ENCODE results near the gene CDCA7.
"Not testable (repeated sequence)": the region's sequence is repeated elsewhere in the genome, so short reads cannot be mapped to it uniquely, and the experiment has no call there.

The CDCA7 gene

DNA sequence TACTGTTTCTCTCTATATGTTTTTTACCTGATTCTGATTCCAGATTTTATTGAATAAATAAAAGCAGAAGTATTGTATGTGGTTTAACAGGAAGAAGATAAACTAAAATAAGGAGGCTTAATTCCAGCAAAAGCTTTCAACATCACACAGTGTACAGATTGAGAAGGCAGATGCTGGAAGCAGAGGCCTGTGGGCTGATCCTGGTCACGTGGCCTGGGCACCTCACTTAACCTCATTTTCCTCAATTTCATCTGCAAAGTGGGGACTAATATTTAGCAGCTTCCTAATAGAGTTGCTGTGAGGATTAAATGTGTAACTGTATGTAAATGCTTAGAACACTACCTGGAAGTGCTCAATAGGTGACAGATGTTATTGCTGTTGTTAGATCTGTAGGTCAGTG is 58.0 kb downstream of the CDCA7 start:
- H3K36me3 ChIP-seq, result no peaks in the 10 kb centered on the region
- no peaks in the 10 kb centered on the region for H3K9me3 ChIP-seq
- H3K4me3 ChIP-seq (ENCODE audit: low read depth in 1 of 2, low read length in 1 of 2), result no peak overlapping the region
- no peaks in the 10 kb centered on the region for H3K4me1 ChIP-seq (ENCODE audit: control insufficient read depth in 1 of 2, insufficient read depth in 1 of 2, low read depth in 1 of 2, low read length in 1 of 2)
- TF ChIP-seq, protein P1, sequence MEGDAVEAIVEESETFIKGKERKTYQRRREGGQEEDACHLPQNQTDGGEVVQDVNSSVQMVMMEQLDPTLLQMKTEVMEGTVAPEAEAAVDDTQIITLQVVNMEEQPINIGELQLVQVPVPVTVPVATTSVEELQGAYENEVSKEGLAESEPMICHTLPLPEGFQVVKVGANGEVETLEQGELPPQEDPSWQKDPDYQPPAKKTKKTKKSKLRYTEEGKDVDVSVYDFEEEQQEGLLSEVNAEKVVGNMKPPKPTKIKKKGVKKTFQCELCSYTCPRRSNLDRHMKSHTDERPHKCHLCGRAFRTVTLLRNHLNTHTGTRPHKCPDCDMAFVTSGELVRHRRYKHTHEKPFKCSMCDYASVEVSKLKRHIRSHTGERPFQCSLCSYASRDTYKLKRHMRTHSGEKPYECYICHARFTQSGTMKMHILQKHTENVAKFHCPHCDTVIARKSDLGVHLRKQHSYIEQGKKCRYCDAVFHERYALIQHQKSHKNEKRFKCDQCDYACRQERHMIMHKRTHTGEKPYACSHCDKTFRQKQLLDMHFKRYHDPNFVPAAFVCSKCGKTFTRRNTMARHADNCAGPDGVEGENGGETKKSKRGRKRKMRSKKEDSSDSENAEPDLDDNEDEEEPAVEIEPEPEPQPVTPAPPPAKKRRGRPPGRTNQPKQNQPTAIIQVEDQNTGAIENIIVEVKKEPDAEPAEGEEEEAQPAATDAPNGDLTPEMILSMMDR (IDR thresholded peaks at IDR 0.05), result no peak
- no peak overlapping the region for H3K27ac ChIP-seq
- H3K27me3 ChIP-seq, result peaks cover 65% of the 10 kb centered on the region

- Histone ChIP-seq H3K27ac (no peak overlapping the region), H3K27me3 (peaks cover 59% of the 10 kb centered on the region), H3K9me3 (no peaks in the 10 kb centered on the region), H3K4me1 (ENCODE audit: control insufficient read depth in 1 of 2, insufficient read depth in 1 of 2, low read depth in 1 of 2, low read length in 1 of 2) (no peaks in the 10 kb centered on the region), H3K4me3 (ENCODE audit: low read depth in 1 of 2, low read length in 1 of 2) (no peak overlapping the region), H3K36me3 (no peaks in the 10 kb centered on the region)
- TF ChIP-seq, protein P1 (IDR thresholded peaks at IDR 0.05), result no peak
These were observed 60.2 kb downstream of the CDCA7 start for GRCh38 chr2:173414823-173415322.

DNA sequence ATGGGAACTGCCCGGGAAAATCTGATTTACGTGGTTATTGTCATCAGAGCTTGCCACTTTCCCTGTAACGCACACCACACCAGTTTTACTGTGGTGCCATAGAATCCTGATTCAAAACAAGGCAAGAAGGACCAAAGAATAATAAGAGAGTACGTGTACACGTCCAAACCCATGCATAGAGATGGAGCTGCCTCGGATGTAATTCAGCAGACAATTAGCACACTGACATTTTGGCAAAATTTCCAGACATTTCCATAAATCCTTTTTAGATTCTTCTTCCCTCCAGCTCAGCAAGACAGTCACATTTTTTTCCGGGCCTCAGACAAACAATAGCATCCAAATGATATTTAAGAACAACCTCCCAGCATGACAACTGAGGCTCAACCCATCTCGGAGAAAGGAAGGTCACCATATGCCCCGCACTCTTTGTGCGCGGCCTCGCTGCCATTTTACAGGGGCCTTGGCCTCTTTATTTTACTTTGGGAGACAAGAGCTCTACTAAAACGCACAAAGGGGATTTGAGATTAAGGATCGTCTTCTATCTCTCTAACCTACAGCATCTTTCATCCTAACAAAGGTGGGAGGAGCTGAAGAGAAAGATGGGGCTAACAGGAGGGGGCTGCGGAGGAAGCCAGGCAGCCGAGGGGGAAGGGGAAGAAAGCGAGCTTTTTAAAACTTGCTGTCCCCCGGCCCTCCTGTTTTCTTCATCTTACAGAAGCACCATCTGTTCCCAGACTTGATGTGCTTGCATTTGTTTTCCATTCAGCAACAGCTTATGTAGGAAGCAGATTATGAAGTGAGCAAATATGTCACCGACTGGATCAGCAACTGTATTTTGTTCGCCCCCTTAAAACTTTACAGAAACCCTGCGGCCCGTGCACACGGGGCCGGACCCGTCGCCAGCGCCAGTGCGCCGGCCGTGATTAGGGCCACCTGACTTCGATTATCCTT is 61.0 kb downstream of the CDCA7 start:
- TF ChIP-seq, protein P1 (IDR thresholded peaks at IDR 0.05), result no peak
- H3K27ac ChIP-seq, result no peak overlapping the region

DNA sequence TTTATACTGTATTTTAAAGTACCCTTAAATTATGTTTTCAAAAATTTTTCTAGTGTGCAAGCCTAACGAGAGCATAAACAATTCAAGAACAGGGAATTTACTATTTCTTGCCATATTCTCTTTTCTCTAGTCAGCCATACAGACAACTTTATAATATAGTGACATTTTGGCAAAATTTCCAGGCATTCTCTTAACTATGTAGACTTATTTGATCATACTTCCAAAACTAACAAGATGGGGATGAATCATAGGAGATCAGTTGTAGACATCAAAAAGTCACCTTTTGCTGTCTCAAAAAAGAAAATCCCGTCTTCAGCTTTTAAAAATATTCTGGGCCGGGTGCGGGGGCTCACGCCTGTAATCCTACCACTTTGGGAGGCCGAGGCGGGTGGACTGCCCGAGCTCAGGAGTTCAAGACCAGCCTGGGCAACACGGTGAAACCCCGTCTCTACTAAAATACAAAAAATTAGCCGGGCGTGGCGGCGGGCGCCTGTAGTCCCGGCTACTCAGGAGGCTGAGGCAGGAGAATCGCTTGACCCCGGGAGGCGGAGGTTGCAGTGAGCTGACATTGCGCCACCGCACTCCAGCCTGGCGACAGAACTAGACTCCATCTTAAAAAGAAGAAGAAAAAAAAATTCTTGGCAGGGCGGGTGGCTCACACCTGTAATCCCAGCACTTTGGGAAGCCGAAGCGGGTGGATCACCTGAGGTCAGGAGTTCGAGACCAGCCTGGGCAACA is 61.9 kb downstream of the CDCA7 start:
- peaks cover 54% of the 10 kb centered on the region for H3K27me3 ChIP-seq
- H3K4me3 ChIP-seq (ENCODE audit: low read depth in 1 of 2, low read length in 1 of 2); H3K9me3 ChIP-seq; H3K4me1 ChIP-seq (ENCODE audit: control insufficient read depth in 1 of 2, insufficient read depth in 1 of 2, low read depth in 1 of 2, low read length in 1 of 2); H3K36me3 ChIP-seq; H3K27ac ChIP-seq: not testable (repeated sequence)

More for the DNA sequence above, 61.0 kb downstream of the CDCA7 start:
- Histone ChIP-seq H3K27me3 (peaks cover 52% of the 10 kb centered on the region), H3K4me3 (ENCODE audit: low read depth in 1 of 2, low read length in 1 of 2) (no peak overlapping the region), H3K9me3 (no peaks in the 10 kb centered on the region), H3K36me3 (no peaks in the 10 kb centered on the region), H3K4me1 (ENCODE audit: control insufficient read depth in 1 of 2, insufficient read depth in 1 of 2, low read depth in 1 of 2, low read length in 1 of 2) (no peaks in the 10 kb centered on the region)

- TF ChIP-seq, protein P1 (IDR thresholded peaks at IDR 0.05), result no peak
- H3K4me1 ChIP-seq (ENCODE audit: control insufficient read depth in 1 of 2, insufficient read depth in 1 of 2, low read depth in 1 of 2, low read length in 1 of 2), result no peaks in the 10 kb centered on the region
- H3K9me3 ChIP-seq, result no peaks in the 10 kb centered on the region
- peaks cover 52% of the 10 kb centered on the region for H3K27me3 ChIP-seq
- no peak overlapping the region for H3K4me3 ChIP-seq (ENCODE audit: low read depth in 1 of 2, low read length in 1 of 2)
- H3K36me3 ChIP-seq, result no peaks in the 10 kb centered on the region
- H3K27ac ChIP-seq, result no peak overlapping the region
These were observed 62.7 kb downstream of the CDCA7 start for GRCh38 chr2:173417341-173417740.
